Caco-2 (cell line): ENCODE measurements around the gene VPS13C. TPM values are rescaled to one million over a fixed set of nuclear protein-coding genes. Genes with fewer than 3 reads are reported as not detected.

Experiments
- BruUV-seq: library from RNA; stranded (reverse); fragments of 400-500 nt; replicated peaks from 2 replicates; lab custom pipeline; 2021; lab: Mats Ljungman, UMichigan
- CTCF ChIA-PET: fragments of 300-600 bp; sonication (Branson Sonifier 250); formaldehyde crosslinking; loops from one replicate; lab custom pipeline; 2022; ENCODE audit warnings: antibody characterized with exemption; lab: Charles Lee
- POLR2A ChIA-PET: fragments of 300-600 bp; sonication (Branson Sonifier 250); formaldehyde crosslinking; loops from one replicate; lab custom pipeline; 2022; ENCODE audit warnings: antibody characterized with exemption; lab: Charles Lee
- DNase-seq, 2 experiments: peaks; one replicate each; pipeline versions ENCODE4 v3.0.0 to v3.0.0-alpha.2; 2020 to 2022
- H3K27me3 ChIP-seq: replicated peaks from 2 replicates; pipeline ENCODE4 v1.6.0; 2011; ENCODE audit warnings: low read length; ENCODE audit not compliant: control insufficient read depth, insufficient read depth
- H3K36me3 ChIP-seq: 2 replicates; pipeline ENCODE4 v1.5.1; 2011; ENCODE audit warnings: low read length; ENCODE audit not compliant: control insufficient read depth, insufficient read depth
- H3K4me1 ChIP-seq: fragments of 250-450 bp; sonication (Bioruptor Pico); 2 replicates; pipeline ENCODE4 v1.5.1; 2020; ENCODE audit warnings: mild to moderate bottlenecking
- H3K4me3 ChIP-seq: 2 replicates; pipeline ENCODE4 v1.5.1; 2011; ENCODE audit warnings: low read depth, mild to moderate bottlenecking, control low read depth, low read length
- H3K9me3 ChIP-seq: fragments of 250-450 bp; sonication (Bioruptor Pico); 2 replicates; pipeline ENCODE4 v1.5.1; 2020; ENCODE audit warnings: mild to moderate bottlenecking, moderate library complexity
- H3K27ac Mint-ChIP-seq: one replicate; pipeline ENCODE4 v1.8.0; 2022; ENCODE audit warnings: mixed read lengths; ENCODE audit not compliant: unreplicated experiment
- H3K27me3 Mint-ChIP-seq: one replicate; pipeline ENCODE4 v1.8.0; 2022; ENCODE audit warnings: mixed read lengths; ENCODE audit not compliant: insufficient read depth, unreplicated experiment
- H3K36me3 Mint-ChIP-seq: one replicate; pipeline ENCODE4 v1.8.0; 2022; ENCODE audit warnings: mild to moderate bottlenecking, mixed read lengths; ENCODE audit not compliant: insufficient read depth, unreplicated experiment
- H3K4me1 Mint-ChIP-seq: one replicate; pipeline ENCODE4 v1.8.0; 2022; ENCODE audit warnings: low read depth, mixed read lengths; ENCODE audit not compliant: unreplicated experiment
- H3K4me3 Mint-ChIP-seq: one replicate; pipeline ENCODE4 v1.8.0; 2022; ENCODE audit warnings: mild to moderate bottlenecking, moderate library complexity, mixed read lengths; ENCODE audit not compliant: unreplicated experiment
- H3K9me3 Mint-ChIP-seq: one replicate; pipeline ENCODE4 v1.8.0; 2022; ENCODE audit warnings: mixed read lengths; ENCODE audit not compliant: unreplicated experiment
- intact Hi-C: fragments of 100-400 bp; cut with micrococcal nuclease; formaldehyde crosslinking; loops from one replicate; pipeline ENCODE4 v1.10.0; 2022; ENCODE audit not compliant: unreplicated experiment
- total RNA-seq: library from RNA; stranded (reverse); gene quantifications from 2 replicates; pipeline ENCODE4 v1.2.3, GENCODE V29; 2022
- TF ChIP-seq, protein P1 (sequence below), 2 experiments: fragments of 200-600 bp in 1 of 2; IDR thresholded peaks; 1 replicate in 1 of 2; 2 replicates in 1 of 2; pipeline versions ENCODE4 v1.5.1 to v1.8.0; 2011 to 2022; ENCODE audit warnings: antibody characterized with exemption in 1 of 2, control low read depth in 1 of 2, inconsistent platforms in 1 of 2, low read depth in 1 of 2, low read length in 1 of 2, mild to moderate bottlenecking in 1 of 2, moderate library complexity in 1 of 2; ENCODE audit not compliant: insufficient read depth in 1 of 2, severe bottlenecking in 1 of 2, unreplicated experiment in 1 of 2

VPS13C gene
- total RNA-seq, 1 experiment from 2014 or later = 42.4 TPM

DNA sequence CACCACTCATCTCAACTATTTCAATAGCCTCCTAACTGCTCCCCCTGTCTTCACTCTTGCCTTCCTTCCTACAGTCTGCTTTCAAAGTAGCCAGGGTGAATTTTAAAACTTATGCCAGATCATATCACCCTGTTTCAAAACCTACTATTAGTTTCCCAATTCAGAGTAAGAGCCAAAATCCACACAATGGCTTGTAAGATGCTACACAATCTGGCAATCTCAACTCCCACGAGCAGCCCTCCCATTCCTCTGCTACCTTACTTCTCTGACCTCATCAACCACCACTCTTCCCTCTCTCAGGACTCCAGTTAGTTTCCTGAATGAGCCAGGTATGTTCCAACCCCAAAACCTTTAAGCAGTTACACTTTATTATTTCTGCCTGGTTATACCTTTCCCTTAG is 62.5 kb downstream of the VPS13C start:
- Histone ChIP-seq H3K36me3 (no peaks in the 10 kb centered on the region), H3K4me1 (no peaks in the 10 kb centered on the region), H3K4me3 (no peak overlapping the region), H3K9me3 (no peaks in the 10 kb centered on the region), H3K27me3 (no peaks in the 10 kb centered on the region)
- ChIA-PET CTCF (no interaction called here), POLR2A (no interaction called here)
- H3K27me3 Mint-ChIP-seq = no peaks in the 10 kb centered on the region
- H3K4me1 Mint-ChIP-seq = no peaks in the 10 kb centered on the region
- H3K9me3 Mint-ChIP-seq = no peaks in the 10 kb centered on the region
- H3K36me3 Mint-ChIP-seq = peaks cover 15% of the 10 kb centered on the region
- H3K4me3 Mint-ChIP-seq = no peak overlapping the region
- DNase-seq = no peak
- no TSS peak for BruUV-seq
- TF ChIP-seq, protein P1, sequence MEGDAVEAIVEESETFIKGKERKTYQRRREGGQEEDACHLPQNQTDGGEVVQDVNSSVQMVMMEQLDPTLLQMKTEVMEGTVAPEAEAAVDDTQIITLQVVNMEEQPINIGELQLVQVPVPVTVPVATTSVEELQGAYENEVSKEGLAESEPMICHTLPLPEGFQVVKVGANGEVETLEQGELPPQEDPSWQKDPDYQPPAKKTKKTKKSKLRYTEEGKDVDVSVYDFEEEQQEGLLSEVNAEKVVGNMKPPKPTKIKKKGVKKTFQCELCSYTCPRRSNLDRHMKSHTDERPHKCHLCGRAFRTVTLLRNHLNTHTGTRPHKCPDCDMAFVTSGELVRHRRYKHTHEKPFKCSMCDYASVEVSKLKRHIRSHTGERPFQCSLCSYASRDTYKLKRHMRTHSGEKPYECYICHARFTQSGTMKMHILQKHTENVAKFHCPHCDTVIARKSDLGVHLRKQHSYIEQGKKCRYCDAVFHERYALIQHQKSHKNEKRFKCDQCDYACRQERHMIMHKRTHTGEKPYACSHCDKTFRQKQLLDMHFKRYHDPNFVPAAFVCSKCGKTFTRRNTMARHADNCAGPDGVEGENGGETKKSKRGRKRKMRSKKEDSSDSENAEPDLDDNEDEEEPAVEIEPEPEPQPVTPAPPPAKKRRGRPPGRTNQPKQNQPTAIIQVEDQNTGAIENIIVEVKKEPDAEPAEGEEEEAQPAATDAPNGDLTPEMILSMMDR (IDR thresholded peaks at IDR 0.05; ENCODE audit: insufficient read depth in 1 of 2, low read depth in 1 of 2, low read length in 1 of 2, severe bottlenecking in 1 of 2, unreplicated experiment in 1 of 2) = no peak
- H3K27ac Mint-ChIP-seq = no peak overlapping the region
- intact Hi-C loops = no loop called here

DNA sequence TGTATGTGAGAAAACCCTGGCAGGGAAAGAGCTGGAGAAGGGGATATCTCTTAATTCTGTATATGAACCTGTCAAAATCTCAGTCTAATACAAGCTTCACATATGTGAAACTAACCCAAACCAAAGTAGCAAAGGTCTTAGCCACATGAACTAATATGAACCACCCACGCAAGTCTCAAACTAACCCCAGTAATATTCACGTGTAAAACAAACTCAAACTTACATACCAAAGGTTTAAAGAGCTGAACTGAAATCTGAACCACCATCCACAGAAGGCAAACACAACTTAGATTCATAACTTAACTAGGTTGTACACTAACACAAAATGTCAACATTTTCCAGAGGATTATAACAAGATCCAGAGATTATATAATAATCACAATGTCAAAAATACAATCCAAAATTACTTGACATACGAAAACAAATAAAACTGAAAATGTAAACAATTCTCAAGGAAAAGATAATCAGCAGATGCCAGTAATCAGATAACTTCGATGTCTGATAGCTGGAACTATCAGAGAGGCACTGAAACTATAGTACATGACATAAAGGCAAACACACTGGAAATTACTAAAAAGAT is 64.1 kb downstream of the VPS13C start:
- Mint-ChIP-seq H3K27ac (no peak overlapping the region), H3K36me3 (peaks cover 23% of the 10 kb centered on the region), H3K27me3 (no peaks in the 10 kb centered on the region), H3K9me3 (no peaks in the 10 kb centered on the region), H3K4me1 (no peaks in the 10 kb centered on the region), H3K4me3 (no peak overlapping the region)
- ChIA-PET CTCF (no interaction called here), POLR2A (no interaction called here)
- intact Hi-C loops = no loop called here
- Histone ChIP-seq H3K36me3 (no peaks in the 10 kb centered on the region), H3K9me3 (no peaks in the 10 kb centered on the region), H3K4me3 (no peak overlapping the region), H3K27me3 (no peaks in the 10 kb centered on the region), H3K4me1 (no peaks in the 10 kb centered on the region)
- BruUV-seq = no TSS peak
- TF ChIP-seq, protein P1 (IDR thresholded peaks at IDR 0.05; ENCODE audit: insufficient read depth in 1 of 2, low read depth in 1 of 2, low read length in 1 of 2, severe bottlenecking in 1 of 2, unreplicated experiment in 1 of 2) = no peak
- DNase-seq = no peak

DNA sequence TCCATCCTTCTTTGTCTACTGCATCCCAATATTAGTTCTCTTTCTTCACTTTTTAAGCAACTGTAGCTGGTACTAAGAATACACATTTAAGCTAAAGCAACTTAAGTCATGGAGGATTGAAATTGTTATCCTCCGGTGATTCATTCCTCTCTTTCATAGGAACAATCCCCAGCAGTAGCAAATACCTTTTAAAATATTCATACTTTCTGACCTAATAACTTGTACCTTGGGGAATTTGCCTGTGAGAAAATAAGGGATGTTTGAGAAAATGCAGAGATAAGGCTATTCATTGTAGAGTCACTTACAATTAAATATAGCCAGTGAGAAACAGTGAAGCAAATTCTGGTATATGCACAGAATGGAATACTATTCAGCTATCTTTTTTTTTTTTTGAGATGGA is 66.0 kb downstream of the VPS13C start:
- CTCF ChIA-PET = no interaction called here
- Mint-ChIP-seq H3K27me3 (no peaks in the 10 kb centered on the region), H3K36me3 (peaks cover 24% of the 10 kb centered on the region), H3K4me3 (no peak overlapping the region), H3K27ac (no peak overlapping the region), H3K9me3 (no peaks in the 10 kb centered on the region), H3K4me1 (no peaks in the 10 kb centered on the region)
- intact Hi-C loops = no loop called here
- TF ChIP-seq, protein P1 (IDR thresholded peaks at IDR 0.05; ENCODE audit: insufficient read depth in 1 of 2, low read depth in 1 of 2, low read length in 1 of 2, severe bottlenecking in 1 of 2, unreplicated experiment in 1 of 2) = no peak
- H3K27me3 ChIP-seq = no peaks in the 10 kb centered on the region
- H3K4me3 ChIP-seq = no peak overlapping the region
- H3K4me1 ChIP-seq = no peaks in the 10 kb centered on the region
- no peaks in the 10 kb centered on the region for H3K9me3 ChIP-seq
- POLR2A ChIA-PET = no interaction called here
- no peak for DNase-seq
- no TSS peak for BruUV-seq
- no peaks in the 10 kb centered on the region for H3K36me3 ChIP-seq
